ENCODE measurements around the gene RSL24D1. TPM values are rescaled to one million over a fixed set of nuclear protein-coding genes. Genes with fewer than 3 reads are reported as not detected.

The RSL24D1 gene
- total and polyA plus RNA-seq, 2 of the 13 experiments (the other 11 are each of a cell fraction or from before 2014, with no cell fraction given) = 58.8 to 100.0 TPM

DNA sequence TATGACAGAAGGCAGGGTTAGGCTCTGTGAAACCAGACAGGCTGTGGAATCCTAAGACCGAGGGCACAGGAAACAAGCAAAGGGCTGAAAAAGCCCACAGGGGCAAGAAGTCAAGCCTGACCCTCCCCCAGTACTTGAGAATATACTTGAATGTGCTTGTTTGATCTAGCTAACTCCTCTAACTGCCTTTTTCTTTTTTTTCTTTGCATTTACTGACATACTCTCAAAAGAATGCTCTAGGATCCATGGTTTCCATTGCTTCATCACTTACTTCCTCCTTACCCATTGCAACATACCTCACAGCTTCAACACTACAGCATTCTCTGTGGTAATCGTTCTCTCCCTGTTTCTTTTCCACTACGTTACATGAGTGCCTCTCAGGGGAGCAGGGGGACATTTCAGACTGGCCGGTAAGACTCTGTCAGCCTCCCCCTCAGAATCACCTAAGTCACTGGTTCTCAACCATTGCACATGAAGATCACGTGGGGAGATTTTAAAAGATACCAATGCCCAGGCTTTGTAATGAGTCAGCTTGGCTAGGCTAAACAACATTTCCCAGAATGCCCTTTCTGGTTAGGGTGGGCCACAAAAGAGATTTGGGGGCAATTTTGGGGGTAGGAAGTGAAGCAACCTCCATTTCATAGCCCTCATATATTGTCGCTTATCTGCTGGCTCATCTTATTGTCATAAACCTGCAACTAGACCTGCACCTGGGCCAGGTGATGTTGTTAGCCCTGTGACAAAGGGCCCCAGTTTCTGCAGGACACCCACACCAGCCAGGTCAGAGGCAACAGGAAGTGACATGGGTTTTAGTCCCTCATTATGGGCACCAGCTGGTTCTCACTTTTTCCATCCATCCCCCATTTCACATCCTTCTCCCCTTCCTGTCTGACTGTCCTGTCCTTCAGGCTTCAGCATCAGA lies 24.6 kb upstream of the RSL24D1 start (continued):
- TF ChIP-seq HNF4A (CRISPR knock-in tag; IDR thresholded peaks at IDR 0.05) (0 out of 2 replicates have a peak, but pooled peaks have one; percentile 13), PAF1 (CRISPR knock-in tag; IDR thresholded peaks at IDR 0.05) (no peak), SP140L (CRISPR knock-in tag; IDR thresholded peaks at IDR 0.05; ENCODE audit: borderline replicate concordance) (no peak), YEATS4 (CRISPR knock-in tag; IDR thresholded peaks at IDR 0.05; ENCODE audit: borderline replicate concordance) (no peak), ZFP82 (CRISPR knock-in tag; IDR thresholded peaks at IDR 0.05; ENCODE audit: borderline replicate concordance) (no peak), ZNF577 (CRISPR knock-in tag; IDR thresholded peaks at IDR 0.05; ENCODE audit: borderline replicate concordance, low read depth) (no peak), HMG20A (CRISPR knock-in tag; IDR thresholded peaks at IDR 0.05; ENCODE audit: borderline replicate concordance) (peak; percentile 74), HMG20B (CRISPR knock-in tag; conservative IDR thresholded peaks at IDR 0.05) (no peak), ZSCAN9 (CRISPR knock-in tag; IDR thresholded peaks at IDR 0.05; ENCODE audit: borderline replicate concordance) (no peak), GTF2F1 (IDR thresholded peaks at IDR 0.05; ENCODE audit: low read length) (no peak), ZSCAN25 (CRISPR knock-in tag; IDR thresholded peaks at IDR 0.05) (no peak), ATAD3A (CRISPR knock-in tag; IDR thresholded peaks at IDR 0.05) (no peak), ASH2L (IDR thresholded peaks at IDR 0.05; ENCODE audit: insufficient read length, low read depth, low read length) (peak; percentile 27), ZNF10 (CRISPR knock-in tag; IDR thresholded peaks at IDR 0.05; ENCODE audit: borderline replicate concordance, low read depth) (no peak), MXI1 (IDR thresholded peaks at IDR 0.05; ENCODE audit: borderline replicate concordance, low read depth, low read length) (no peak)
- TF ChIP-seq, protein P1, sequence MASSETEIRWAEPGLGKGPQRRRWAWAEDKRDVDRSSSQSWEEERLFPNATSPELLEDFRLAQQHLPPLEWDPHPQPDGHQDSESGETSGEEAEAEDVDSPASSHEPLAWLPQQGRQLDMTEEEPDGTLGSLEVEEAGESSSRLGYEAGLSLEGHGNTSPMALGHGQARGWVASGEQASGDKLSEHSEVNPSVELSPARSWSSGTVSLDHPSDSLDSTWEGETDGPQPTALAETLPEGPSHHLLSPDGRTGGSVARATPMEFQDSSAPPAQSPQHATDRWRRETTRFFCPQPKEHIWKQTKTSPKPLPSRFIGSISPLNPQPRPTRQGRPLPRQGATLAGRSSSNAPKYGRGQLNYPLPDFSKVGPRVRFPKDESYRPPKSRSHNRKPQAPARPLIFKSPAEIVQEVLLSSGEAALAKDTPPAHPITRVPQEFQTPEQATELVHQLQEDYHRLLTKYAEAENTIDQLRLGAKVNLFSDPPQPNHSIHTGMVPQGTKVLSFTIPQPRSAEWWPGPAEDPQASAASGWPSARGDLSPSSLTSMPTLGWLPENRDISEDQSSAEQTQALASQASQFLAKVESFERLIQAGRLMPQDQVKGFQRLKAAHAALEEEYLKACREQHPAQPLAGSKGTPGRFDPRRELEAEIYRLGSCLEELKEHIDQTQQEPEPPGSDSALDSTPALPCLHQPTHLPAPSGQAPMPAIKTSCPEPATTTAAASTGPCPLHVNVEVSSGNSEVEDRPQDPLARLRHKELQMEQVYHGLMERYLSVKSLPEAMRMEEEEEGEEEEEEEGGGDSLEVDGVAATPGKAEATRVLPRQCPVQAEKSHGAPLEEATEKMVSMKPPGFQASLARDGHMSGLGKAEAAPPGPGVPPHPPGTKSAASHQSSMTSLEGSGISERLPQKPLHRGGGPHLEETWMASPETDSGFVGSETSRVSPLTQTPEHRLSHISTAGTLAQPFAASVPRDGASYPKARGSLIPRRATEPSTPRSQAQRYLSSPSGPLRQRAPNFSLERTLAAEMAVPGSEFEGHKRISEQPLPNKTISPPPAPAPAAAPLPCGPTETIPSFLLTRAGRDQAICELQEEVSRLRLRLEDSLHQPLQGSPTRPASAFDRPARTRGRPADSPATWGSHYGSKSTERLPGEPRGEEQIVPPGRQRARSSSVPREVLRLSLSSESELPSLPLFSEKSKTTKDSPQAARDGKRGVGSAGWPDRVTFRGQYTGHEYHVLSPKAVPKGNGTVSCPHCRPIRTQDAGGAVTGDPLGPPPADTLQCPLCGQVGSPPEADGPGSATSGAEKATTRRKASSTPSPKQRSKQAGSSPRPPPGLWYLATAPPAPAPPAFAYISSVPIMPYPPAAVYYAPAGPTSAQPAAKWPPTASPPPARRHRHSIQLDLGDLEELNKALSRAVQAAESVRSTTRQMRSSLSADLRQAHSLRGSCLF (CRISPR knock-in tag; IDR thresholded peaks at IDR 0.05; ENCODE audit: borderline replicate concordance) = no peak
- TF ChIP-seq, protein P2, sequence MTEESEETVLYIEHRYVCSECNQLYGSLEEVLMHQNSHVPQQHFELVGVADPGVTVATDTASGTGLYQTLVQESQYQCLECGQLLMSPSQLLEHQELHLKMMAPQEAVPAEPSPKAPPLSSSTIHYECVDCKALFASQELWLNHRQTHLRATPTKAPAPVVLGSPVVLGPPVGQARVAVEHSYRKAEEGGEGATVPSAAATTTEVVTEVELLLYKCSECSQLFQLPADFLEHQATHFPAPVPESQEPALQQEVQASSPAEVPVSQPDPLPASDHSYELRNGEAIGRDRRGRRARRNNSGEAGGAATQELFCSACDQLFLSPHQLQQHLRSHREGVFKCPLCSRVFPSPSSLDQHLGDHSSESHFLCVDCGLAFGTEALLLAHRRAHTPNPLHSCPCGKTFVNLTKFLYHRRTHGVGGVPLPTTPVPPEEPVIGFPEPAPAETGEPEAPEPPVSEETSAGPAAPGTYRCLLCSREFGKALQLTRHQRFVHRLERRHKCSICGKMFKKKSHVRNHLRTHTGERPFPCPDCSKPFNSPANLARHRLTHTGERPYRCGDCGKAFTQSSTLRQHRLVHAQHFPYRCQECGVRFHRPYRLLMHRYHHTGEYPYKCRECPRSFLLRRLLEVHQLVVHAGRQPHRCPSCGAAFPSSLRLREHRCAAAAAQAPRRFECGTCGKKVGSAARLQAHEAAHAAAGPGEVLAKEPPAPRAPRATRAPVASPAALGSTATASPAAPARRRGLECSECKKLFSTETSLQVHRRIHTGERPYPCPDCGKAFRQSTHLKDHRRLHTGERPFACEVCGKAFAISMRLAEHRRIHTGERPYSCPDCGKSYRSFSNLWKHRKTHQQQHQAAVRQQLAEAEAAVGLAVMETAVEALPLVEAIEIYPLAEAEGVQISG (CRISPR knock-in tag; IDR thresholded peaks at IDR 0.05) = no peak
- TF ChIP-seq, protein P3, sequence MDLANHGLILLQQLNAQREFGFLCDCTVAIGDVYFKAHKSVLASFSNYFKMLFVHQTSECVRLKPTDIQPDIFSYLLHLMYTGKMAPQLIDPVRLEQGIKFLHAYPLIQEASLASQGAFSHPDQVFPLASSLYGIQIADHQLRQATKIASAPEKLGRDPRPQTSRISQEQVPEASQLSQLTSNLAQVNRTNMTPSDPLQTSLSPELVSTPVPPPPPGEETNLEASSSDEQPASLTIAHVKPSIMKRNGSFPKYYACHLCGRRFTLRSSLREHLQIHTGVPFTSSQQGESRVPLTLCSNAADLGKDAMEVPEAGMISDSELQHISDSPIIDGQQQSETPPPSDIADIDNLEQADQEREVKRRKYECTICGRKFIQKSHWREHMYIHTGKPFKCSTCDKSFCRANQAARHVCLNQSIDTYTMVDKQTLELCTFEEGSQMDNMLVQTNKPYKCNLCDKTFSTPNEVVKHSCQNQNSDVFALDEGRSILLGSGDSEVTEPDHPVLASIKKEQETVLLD (CRISPR knock-in tag; IDR thresholded peaks at IDR 0.05; ENCODE audit: low read depth) = no peak

All from HepG2 (cell line).